Activated T-helper 2 cell treated with anti-CD3 and anti-CD28 coated beads, Interferon-gamma antibody, Interleukin-2, Interleukin-4, amounts not matched to agents 10 μg/mL and 5 μg/mL and 100 μg/mL, durations not matched to agents 14 hours and 24 hours and 36 hours (primary cell): Measurements from ENCODE around the gene MRPL12. TPM values are rescaled to one million over a fixed set of nuclear protein-coding genes. Genes with fewer than 3 reads are reported as not detected.
A peak's percentile ranks its signal among the peaks of the same experiment; 100 is the strongest.

Source experiments
- DNase-seq: peaks from one replicate; pipeline ENCODE4 v3.0.0; 2021; ENCODE audit warnings: low spot score
- H3K27ac Mint-ChIP-seq: one replicate; pipeline ENCODE4 v1.8.0; 2021; ENCODE audit warnings: mixed read lengths
- H3K27me3 Mint-ChIP-seq: one replicate; pipeline ENCODE4 v1.8.0; 2021; ENCODE audit warnings: low read depth, mixed read lengths
- H3K36me3 Mint-ChIP-seq: one replicate; pipeline ENCODE4 v1.8.0; 2021; ENCODE audit warnings: low read depth, mixed read lengths
- H3K4me1 Mint-ChIP-seq: one replicate; pipeline ENCODE4 v1.8.0; 2021; ENCODE audit warnings: low read depth, mixed read lengths
- H3K4me3 Mint-ChIP-seq: one replicate; pipeline ENCODE4 v1.8.0; 2021; ENCODE audit warnings: low read depth, mild to moderate bottlenecking, moderate library complexity, mixed read lengths
- H3K9me3 Mint-ChIP-seq: one replicate; pipeline ENCODE4 v1.8.0; 2021; ENCODE audit warnings: mixed read lengths
- intact Hi-C: fragments of 100-400 bp; cut with micrococcal nuclease; formaldehyde crosslinking; loops from one replicate; pipeline ENCODE4 v1.15.1; 2023
- total RNA-seq: library from RNA; stranded (reverse); gene quantifications from 2 replicates; pipeline ENCODE4 v1.2.3, GENCODE V29; 2022

The MRPL12 gene
- total RNA-seq, 1 donor from 2014 or later = 179 TPM

DNA sequence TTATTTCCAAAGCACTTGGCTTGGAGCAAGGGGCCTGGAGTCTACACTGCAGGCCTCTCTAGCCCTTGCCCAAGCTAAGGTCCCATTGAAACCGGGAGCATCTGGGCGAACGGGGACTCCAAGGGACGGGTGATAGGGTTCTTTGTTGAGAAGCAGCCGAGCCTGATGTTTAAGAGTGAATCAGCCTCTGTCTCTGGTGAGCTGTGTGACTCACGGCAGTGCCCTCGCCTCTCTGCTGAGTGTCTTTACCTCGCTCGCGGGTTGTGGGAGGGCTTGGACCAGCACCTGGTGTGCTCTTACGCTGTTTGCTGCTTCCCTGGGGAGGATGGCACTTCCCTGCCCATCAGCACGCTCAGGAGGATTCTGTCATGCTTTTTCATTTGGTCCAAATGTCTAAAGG lies 18.1 kb upstream of the MRPL12 start:
- peaks cover 57% of the 10 kb centered on the region for H3K36me3 Mint-ChIP-seq
- no peaks in the 10 kb centered on the region for H3K9me3 Mint-ChIP-seq
- DNase-seq = no peak
- intact Hi-C loops = no loop called here
- no peak overlapping the region for H3K27ac Mint-ChIP-seq
- peak overlapping the region; percentile 91 for H3K4me3 Mint-ChIP-seq
- no peaks in the 10 kb centered on the region for H3K27me3 Mint-ChIP-seq
- peaks cover 26% of the 10 kb centered on the region for H3K4me1 Mint-ChIP-seq

DNA sequence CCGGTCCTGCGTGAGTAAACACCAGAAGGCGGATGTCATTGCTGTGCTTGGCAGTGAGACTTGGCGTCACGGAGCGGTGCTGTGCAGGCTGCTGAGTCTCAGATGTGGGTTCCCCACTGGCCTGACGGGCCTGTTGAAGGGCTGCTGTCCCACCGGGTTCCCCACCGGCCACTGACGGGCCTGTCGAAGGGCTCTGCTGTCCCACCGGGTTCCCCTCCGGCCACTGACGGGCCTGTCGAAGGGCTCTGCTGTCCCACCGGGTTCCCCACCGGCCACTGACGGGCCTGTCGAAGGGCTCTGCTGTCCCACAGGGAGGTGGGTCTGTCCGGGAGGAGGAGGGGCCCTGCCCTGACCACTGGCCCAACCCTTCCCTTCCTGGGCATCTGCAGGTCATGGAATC lies 16.6 kb upstream of the MRPL12 start:
- intact Hi-C loops = no loop called here
- no peak for DNase-seq
- Mint-ChIP-seq H3K27me3 (no peaks in the 10 kb centered on the region), H3K36me3 (peaks cover 65% of the 10 kb centered on the region), H3K4me1 (peaks cover 26% of the 10 kb centered on the region), H3K4me3 (no peak overlapping the region), H3K27ac (no peak overlapping the region), H3K9me3 (no peaks in the 10 kb centered on the region)

GRCh38 chr17:81687770-81688541 lies 15.2 kb upstream of the MRPL12 start:
- Mint-ChIP-seq H3K4me1 (peaks cover 17% of the 10 kb centered on the region), H3K4me3 (no peak overlapping the region), H3K36me3 (peaks cover 70% of the 10 kb centered on the region), H3K27me3 (no peaks in the 10 kb centered on the region), H3K9me3 (no peaks in the 10 kb centered on the region), H3K27ac (no peak overlapping the region)
- intact Hi-C loops = no loop called here
- DNase-seq = no peak

DNA sequence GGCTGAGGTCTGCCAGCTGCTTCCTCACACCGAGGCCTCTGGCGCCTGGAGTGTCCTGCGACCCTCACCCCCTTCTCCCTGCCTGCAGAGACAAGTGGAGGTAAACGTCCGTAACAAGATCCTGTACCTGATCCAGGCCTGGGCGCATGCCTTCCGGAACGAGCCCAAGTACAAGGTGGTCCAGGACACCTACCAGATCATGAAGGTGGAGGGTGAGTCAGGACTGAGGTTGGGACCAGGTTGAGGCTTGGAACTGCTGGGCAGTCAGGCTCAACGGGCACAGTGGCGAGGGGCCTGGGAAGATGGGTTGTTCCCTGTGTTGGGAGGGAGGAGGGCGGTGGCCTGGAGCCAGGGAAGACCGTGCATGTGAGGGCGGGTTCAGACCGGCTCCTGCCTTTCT lies 14.6 kb upstream of the MRPL12 start:
- H3K27ac Mint-ChIP-seq = no peak overlapping the region
- no peak for DNase-seq
- peaks cover 16% of the 10 kb centered on the region for H3K4me1 Mint-ChIP-seq
- H3K36me3 Mint-ChIP-seq = peaks cover 69% of the 10 kb centered on the region
- no peaks in the 10 kb centered on the region for H3K9me3 Mint-ChIP-seq
- intact Hi-C loops = no loop called here
- H3K27me3 Mint-ChIP-seq = no peaks in the 10 kb centered on the region
- no peak overlapping the region for H3K4me3 Mint-ChIP-seq

DNA sequence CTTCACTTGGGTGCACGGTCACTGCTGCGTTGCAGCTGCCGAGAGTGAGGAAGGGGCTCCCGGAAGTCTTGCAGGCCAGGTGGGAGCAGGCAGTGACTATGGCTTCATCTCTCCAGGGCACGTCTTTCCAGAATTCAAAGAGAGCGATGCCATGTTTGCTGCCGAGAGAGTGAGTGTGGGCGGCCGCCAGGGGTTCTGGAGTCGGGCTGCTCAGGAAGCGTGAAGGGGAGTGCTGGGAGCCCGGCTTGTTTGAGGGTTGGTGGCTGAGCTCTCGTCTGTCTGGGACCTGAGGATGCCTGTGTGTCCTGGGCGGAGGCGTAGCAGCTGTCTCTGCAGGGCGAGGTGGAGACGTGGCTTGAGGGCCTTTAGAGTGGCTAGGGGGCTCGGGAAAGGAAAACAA lies 13.1 kb upstream of the MRPL12 start:
- no peaks in the 10 kb centered on the region for H3K27me3 Mint-ChIP-seq
- peaks cover 8% of the 10 kb centered on the region for H3K4me1 Mint-ChIP-seq
- no peaks in the 10 kb centered on the region for H3K9me3 Mint-ChIP-seq
- peaks cover 67% of the 10 kb centered on the region for H3K36me3 Mint-ChIP-seq
- no peak overlapping the region for H3K4me3 Mint-ChIP-seq
- intact Hi-C loops = no loop called here
- H3K27ac Mint-ChIP-seq = no peak overlapping the region
- no peak for DNase-seq

DNA sequence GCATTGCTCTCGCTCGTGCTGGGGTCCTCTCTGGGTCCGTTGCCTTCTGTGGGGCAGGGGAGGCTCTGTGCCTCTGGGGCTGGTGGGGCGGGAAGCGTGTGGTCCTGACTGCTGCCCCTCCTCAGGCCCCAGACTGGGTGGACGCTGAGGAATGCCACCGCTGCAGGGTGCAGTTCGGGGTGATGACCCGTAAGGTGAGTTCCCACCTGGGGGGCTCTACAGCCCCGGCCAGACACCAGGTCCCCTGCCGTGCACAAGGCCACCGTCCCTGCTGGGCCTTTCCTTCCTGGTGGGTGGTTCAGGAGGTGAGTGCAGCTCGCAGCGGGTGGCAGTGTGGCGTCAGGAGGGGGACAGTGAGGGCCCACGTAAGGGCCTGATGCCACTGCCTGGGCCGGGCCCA lies 12.6 kb upstream of the MRPL12 start:
- intact Hi-C loops = no loop called here
- Mint-ChIP-seq H3K4me1 (peaks cover 4% of the 10 kb centered on the region), H3K27ac (no peak overlapping the region), H3K9me3 (no peaks in the 10 kb centered on the region), H3K4me3 (no peak overlapping the region), H3K27me3 (no peaks in the 10 kb centered on the region), H3K36me3 (peaks cover 62% of the 10 kb centered on the region)
- DNase-seq = no peak

- Mint-ChIP-seq H3K9me3 (no peaks in the 10 kb centered on the region), H3K36me3 (peaks cover 60% of the 10 kb centered on the region), H3K27me3 (no peaks in the 10 kb centered on the region), H3K4me1 (peaks cover 2% of the 10 kb centered on the region), H3K27ac (no peak overlapping the region), H3K4me3 (no peak overlapping the region)
- DNase-seq = no peak
- intact Hi-C loops = no loop called here
These were observed 12.0 kb upstream of the MRPL12 start for GRCh38 chr17:81691196-81691595.

GRCh38 chr17:81691608-81692007 lies 11.6 kb upstream of the MRPL12 start:
- intact Hi-C loops = no loop called here
- Mint-ChIP-seq H3K36me3 (peaks cover 57% of the 10 kb centered on the region), H3K27ac (no peak overlapping the region)

GRCh38 chr17:81693509-81694210 lies 9.5 kb upstream of the MRPL12 start:
- intact Hi-C loops = no loop called here
- H3K9me3 Mint-ChIP-seq = no peaks in the 10 kb centered on the region
- no peak for DNase-seq
- H3K27me3 Mint-ChIP-seq = no peaks in the 10 kb centered on the region
- no peak overlapping the region for H3K27ac Mint-ChIP-seq
- H3K4me3 Mint-ChIP-seq = no peak overlapping the region
- peaks cover 62% of the 10 kb centered on the region for H3K36me3 Mint-ChIP-seq
- H3K4me1 Mint-ChIP-seq = no peaks in the 10 kb centered on the region

More at GRCh38 chr17:81691608-81692007, 11.6 kb upstream of the MRPL12 start:
- DNase-seq = no peak
- no peaks in the 10 kb centered on the region for H3K4me1 Mint-ChIP-seq
- no peaks in the 10 kb centered on the region for H3K27me3 Mint-ChIP-seq
- no peaks in the 10 kb centered on the region for H3K9me3 Mint-ChIP-seq
- H3K4me3 Mint-ChIP-seq = no peak overlapping the region

- H3K36me3 Mint-ChIP-seq = peaks cover 57% of the 10 kb centered on the region
- no peak for DNase-seq
- no peaks in the 10 kb centered on the region for H3K27me3 Mint-ChIP-seq
- no peaks in the 10 kb centered on the region for H3K9me3 Mint-ChIP-seq
- H3K4me1 Mint-ChIP-seq = no peaks in the 10 kb centered on the region
- H3K4me3 Mint-ChIP-seq = no peak overlapping the region
- H3K27ac Mint-ChIP-seq = no peak overlapping the region
- intact Hi-C loops = no loop called here
These were observed 8.4 kb upstream of the MRPL12 start for GRCh38 chr17:81694810-81695209.

- Mint-ChIP-seq H3K27me3 (no peaks in the 10 kb centered on the region), H3K4me1 (no peaks in the 10 kb centered on the region), H3K9me3 (no peaks in the 10 kb centered on the region), H3K36me3 (peaks cover 53% of the 10 kb centered on the region), H3K27ac (no peak overlapping the region), H3K4me3 (no peak overlapping the region)
- DNase-seq = no peak
- intact Hi-C loops = no loop called here
These were observed 8.0 kb upstream of the MRPL12 start for GRCh38 chr17:81695211-81695610.

- Mint-ChIP-seq H3K27me3 (no peaks in the 10 kb centered on the region), H3K4me3 (no peak overlapping the region), H3K4me1 (peaks cover under 1% of the 10 kb centered on the region), H3K27ac (no peak overlapping the region), H3K36me3 (peaks cover 54% of the 10 kb centered on the region), H3K9me3 (no peaks in the 10 kb centered on the region)
- intact Hi-C loops = no loop called here
- no peak for DNase-seq
These were observed 7.4 kb upstream of the MRPL12 start for GRCh38 chr17:81695801-81696200.

- no peaks in the 10 kb centered on the region for H3K9me3 Mint-ChIP-seq
- DNase-seq = no peak
- intact Hi-C loops = no loop called here
- H3K4me3 Mint-ChIP-seq = no peak overlapping the region
- peaks cover 54% of the 10 kb centered on the region for H3K36me3 Mint-ChIP-seq
- no peaks in the 10 kb centered on the region for H3K27me3 Mint-ChIP-seq
- peaks cover 4% of the 10 kb centered on the region for H3K4me1 Mint-ChIP-seq
- H3K27ac Mint-ChIP-seq = no peak overlapping the region
These were observed 6.8 kb upstream of the MRPL12 start for GRCh38 chr17:81696218-81696941.
